ENCODE results near the gene LIN7B.

Gene LIN7B

DNA sequence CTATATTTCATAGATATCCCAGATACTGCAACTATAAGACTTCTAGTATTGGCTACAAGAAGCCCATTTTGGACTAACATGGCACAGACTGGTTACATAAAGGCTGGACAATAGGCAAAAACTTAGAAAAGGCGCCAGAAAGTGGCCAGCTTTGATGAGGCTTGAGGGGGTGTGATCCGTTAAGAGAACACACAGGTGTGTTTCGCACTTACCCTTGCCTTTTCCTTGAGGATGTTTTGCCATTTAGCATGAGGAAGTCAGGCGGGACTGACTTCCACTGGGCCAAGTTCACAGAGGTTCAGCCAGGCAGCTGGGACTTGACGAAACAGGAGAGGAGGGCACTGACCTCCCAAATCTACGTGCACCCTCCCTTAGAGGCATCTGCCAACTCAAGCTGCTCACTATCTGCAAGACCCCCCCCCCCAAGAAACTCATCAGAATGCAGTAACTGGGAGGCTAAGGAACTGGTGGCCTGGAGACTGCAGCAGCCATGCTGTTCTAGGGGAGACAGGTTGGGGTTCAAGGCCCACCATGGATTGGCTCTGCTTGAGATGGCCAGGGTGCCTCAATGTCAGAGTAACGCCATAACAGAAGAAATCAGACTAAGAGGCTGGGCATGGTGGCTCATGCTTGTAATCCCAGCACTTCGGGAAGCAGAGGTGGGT lies 4.5 kb upstream of the LIN7B start:
- Histone ChIP-seq H3K27ac (ENCODE audit: low read depth, low read length) (no peak overlapping the region), H4K20me1 (ENCODE audit: control insufficient read depth, insufficient read depth, low read depth, low read length) (peaks cover 15% of the 10 kb centered on the region), H3K9me2 (replicated peaks; ENCODE audit: control insufficient read depth, low read length) (no peaks in the 10 kb centered on the region), H3K79me2 (ENCODE audit: control insufficient read depth, low read length) (no peaks in the 10 kb centered on the region), H3F3A (ENCODE audit: control insufficient read depth, insufficient read depth) (peaks cover 30% of the 10 kb centered on the region), H3K27me3 (ENCODE audit: control insufficient read depth, low read length) (no peaks in the 10 kb centered on the region), H3K4me1 (ENCODE audit: control insufficient read depth, low read length) (peaks cover 6% of the 10 kb centered on the region), H3K9me3 (ENCODE audit: control insufficient read depth, insufficient read depth, low read length) (no peaks in the 10 kb centered on the region), H3K4me3 (ENCODE audit: low read length) (no peak overlapping the region), H3K36me3 (ENCODE audit: control insufficient read depth, low read length) (peaks cover 50% of the 10 kb centered on the region), H3K4me2 (ENCODE audit: low read length) (no peak overlapping the region)
- TF ChIP-seq EZH2phosphoT487 (IDR thresholded peaks at IDR 0.05; ENCODE audit: borderline replicate concordance, low read length) = no peak
- TF ChIP-seq CTCF (IDR thresholded peaks at IDR 0.05; ENCODE audit: low read depth, low read length, poor library complexity, severe bottlenecking) = no peak

- peaks cover 33% of the 10 kb centered on the region for H3F3A ChIP-seq (ENCODE audit: control insufficient read depth, insufficient read depth)
- H3K27me3 ChIP-seq (ENCODE audit: control insufficient read depth, low read length) = no peaks in the 10 kb centered on the region
These were observed 3.6 kb upstream of the LIN7B start for GRCh38 chr19:49110567-49110966.

GRCh38 chr19:49111218-49111998 lies 2.8 kb upstream of the LIN7B start:
- peaks cover 33% of the 10 kb centered on the region for H3K36me3 ChIP-seq (ENCODE audit: control insufficient read depth, low read length)
- no peaks in the 10 kb centered on the region for H3K9me3 ChIP-seq (ENCODE audit: control insufficient read depth, insufficient read depth, low read length)
- H3K4me2 ChIP-seq (ENCODE audit: low read length) = no peak overlapping the region
- peaks cover 27% of the 10 kb centered on the region for H3F3A ChIP-seq (ENCODE audit: control insufficient read depth, insufficient read depth)
- no peak for TF ChIP-seq EZH2phosphoT487 (IDR thresholded peaks at IDR 0.05; ENCODE audit: borderline replicate concordance, low read length)
- no peak for TF ChIP-seq CTCF (IDR thresholded peaks at IDR 0.05; ENCODE audit: low read depth, low read length, poor library complexity, severe bottlenecking)
- H3K79me2 ChIP-seq (ENCODE audit: control insufficient read depth, low read length) = no peaks in the 10 kb centered on the region
- H3K4me3 ChIP-seq (ENCODE audit: low read length) = no peak overlapping the region
- H3K4me1 ChIP-seq (ENCODE audit: control insufficient read depth, low read length) = peaks cover 14% of the 10 kb centered on the region
- H4K20me1 ChIP-seq (ENCODE audit: control insufficient read depth, insufficient read depth, low read depth, low read length) = peaks cover 14% of the 10 kb centered on the region
- no peaks in the 10 kb centered on the region for H3K9me2 ChIP-seq (replicated peaks; ENCODE audit: control insufficient read depth, low read length)
- H3K27ac ChIP-seq (ENCODE audit: low read depth, low read length) = no peak overlapping the region
- no peaks in the 10 kb centered on the region for H3K27me3 ChIP-seq (ENCODE audit: control insufficient read depth, low read length)

More at GRCh38 chr19:49110567-49110966, 3.6 kb upstream of the LIN7B start:
- TF ChIP-seq CTCF (IDR thresholded peaks at IDR 0.05; ENCODE audit: low read depth, low read length, poor library complexity, severe bottlenecking) (no peak), EZH2phosphoT487 (IDR thresholded peaks at IDR 0.05; ENCODE audit: borderline replicate concordance, low read length) (no peak)
- Histone ChIP-seq H3K4me3 (ENCODE audit: low read length) (no peak overlapping the region), H3K4me2 (ENCODE audit: low read length) (no peak overlapping the region), H3K27ac (ENCODE audit: low read depth, low read length) (no peak overlapping the region), H4K20me1 (ENCODE audit: control insufficient read depth, insufficient read depth, low read depth, low read length) (peaks cover 15% of the 10 kb centered on the region), H3K36me3 (ENCODE audit: control insufficient read depth, low read length) (peaks cover 41% of the 10 kb centered on the region), H3K9me2 (replicated peaks; ENCODE audit: control insufficient read depth, low read length) (no peaks in the 10 kb centered on the region), H3K4me1 (ENCODE audit: control insufficient read depth, low read length) (peaks cover 11% of the 10 kb centered on the region), H3K79me2 (ENCODE audit: control insufficient read depth, low read length) (no peaks in the 10 kb centered on the region), H3K9me3 (ENCODE audit: control insufficient read depth, insufficient read depth, low read length) (no peaks in the 10 kb centered on the region)

Measured in DOHH2 (cell line).